Measurements from ENCODE around the gene CALM3.

Gene CALM3

DNA sequence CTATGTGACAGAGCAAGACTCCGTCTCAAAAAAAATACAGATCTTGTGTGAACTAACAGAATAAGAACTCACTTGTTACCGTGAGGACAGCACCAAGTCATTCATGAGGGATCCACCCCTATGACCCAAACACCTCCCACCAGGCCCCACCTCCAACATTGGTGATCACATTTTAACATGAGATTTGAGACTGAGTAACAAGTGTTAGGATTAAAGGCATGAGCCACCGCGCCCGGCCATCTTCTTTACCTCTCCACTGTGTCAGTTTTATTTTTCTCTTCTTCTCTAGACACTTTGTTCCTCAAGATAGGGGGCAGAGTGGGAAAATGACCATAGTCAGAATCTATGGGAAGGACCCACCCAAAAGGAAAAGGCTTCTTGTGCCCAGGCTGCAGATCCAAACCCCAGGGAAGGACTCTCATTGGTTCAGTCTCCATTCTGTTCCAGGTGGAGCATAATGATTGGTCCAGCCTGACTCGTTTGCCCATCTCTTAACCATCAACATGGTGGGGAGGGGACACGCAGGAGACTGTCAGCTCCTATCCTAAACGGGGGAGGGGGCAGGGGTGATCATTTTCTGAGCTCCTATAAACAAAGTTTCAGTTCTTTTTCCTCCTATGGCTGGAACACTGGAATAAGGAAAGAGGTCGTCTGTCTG is 1.3 kb upstream of the CALM3 start:
- DNase-seq, result no peak

DNA sequence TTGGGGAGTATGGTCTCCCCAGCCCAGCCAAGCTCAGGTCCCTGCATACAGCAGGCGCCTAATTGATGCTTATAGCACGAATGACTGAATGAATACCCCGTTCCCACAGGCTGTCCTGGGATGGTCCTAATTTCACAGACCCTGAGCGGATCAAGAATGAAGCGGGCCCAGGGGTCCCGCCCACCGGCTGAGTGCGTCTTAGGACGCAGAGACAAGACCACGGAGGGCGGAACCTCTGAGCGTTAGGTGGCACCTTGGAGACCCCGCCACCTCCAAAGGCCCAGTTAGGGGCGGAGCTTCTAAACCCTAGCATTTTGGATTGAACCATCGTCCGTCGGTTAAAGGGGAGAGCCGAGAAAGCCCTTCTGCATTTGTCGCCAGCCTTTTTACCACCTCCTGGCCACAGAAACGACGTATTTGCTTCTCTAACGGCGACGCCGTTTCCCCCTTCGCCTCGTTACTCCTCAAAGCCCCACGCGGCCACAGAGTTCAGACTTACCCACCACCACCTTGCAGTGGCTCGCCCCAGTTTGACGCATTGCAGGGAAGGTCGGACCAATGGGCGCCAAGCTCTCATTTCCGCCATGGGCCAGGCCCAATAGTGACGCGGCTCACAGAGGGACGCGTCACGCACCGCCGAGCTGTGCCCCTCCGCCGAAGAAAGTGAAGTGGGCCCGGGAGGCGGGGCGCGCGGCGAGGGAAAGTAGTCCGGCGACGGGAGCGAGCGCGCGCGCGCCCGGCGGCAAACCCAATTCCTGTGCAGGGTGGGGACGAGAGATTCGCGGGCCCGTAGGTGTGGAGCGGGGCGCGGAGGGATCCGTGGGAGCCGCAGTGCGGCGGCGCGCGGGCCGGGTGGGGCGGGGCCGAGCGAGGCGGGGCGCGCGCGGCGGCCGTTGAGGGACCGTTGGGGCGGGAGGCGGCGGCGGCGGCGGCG is 479 bp upstream of the CALM3 start:
- DNase-seq, result peak; percentile 76 to 100 (median 95)

DNA sequence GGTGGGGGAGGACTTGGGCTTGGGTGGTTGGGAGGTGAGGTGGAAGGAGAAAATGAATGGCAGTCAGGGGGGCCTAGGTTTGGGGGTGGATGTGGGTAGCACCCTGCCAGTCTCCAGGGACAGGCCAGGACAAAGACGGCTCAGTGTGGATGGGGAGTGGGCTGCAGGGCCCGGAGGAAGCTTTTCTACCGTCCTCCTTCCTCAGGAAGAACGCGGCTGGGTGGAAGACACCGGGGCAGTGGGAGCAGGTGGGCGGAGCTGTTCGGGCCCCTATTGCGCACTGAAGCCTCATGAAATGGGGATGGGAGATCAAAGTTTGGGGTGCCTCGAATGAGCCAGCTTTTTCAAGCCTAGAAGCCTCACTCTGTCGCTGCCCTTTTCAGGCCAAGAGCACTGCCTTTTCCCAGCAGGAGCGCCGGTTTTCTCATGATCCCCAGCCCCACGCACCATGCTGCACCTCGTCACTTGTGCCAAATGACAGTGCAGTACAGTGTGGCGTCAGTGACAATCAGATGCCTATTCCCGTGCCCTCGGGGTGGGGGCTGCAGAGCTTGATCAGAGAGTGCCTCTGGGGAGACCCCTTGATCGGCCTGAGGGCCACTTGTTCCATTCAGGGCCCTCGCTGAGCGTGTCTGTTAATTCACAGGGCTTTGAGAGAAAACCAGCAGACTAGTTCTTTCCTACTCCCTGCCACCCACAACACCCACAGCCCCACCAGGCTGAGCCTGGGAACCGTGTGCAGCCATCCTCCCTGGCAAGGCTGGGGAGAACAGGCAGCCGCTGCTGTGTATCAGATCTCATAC is 1.5 kb downstream of the CALM3 start:
- DNase-seq, result peak in 19 of 58 donors; percentile 16 to 69 (median 37)

DNA sequence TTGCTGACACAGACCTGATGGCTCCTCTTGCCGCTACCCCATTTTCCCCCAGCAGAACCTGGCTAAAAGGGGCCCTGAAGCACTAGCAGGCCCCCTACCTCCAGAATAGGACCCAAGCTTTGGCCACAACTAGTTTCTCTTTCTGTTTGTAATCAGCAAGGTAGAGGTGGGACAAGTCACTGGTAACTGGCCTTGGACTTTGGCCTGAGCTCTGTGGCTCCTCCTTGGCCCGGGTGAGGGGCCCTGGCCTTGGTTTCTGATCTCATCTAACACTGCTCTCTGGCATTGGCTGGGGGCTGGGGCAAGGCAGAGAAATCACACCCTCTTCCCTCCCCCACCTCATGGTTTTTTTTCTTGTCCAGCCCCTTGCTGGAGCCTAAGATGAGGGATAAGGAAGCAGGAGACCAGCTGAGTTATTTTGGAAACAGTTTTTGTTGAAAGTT is 2.1 kb downstream of the CALM3 start:
- no peak for DNase-seq

DNA sequence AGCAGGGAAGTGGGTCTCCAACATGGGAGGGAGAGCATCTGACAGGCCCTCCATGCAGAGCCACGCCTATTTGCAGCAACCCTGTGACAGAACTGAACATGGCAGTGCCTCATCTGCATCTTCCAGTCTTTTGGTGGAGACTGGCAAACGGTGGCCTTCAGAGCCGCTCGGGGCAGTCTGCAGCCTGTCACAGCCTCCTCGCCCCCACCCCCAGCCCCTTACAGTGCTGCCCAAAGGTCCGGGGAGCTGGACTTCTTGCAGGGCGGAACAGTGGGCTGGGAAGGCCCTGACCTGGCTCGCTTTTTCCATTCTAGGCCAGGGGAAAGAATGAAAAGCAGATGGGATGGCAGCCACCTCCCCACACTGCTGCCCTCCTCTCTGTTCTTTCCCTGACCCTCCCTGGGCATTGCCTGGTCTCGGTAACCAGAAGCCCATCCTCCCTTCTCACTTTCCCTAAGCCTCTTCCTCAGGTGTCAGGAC is 2.7 kb downstream of the CALM3 start:
- DNase-seq, result peak in 9 of 58 donors; percentile 5 to 51 (median 32)

DNA sequence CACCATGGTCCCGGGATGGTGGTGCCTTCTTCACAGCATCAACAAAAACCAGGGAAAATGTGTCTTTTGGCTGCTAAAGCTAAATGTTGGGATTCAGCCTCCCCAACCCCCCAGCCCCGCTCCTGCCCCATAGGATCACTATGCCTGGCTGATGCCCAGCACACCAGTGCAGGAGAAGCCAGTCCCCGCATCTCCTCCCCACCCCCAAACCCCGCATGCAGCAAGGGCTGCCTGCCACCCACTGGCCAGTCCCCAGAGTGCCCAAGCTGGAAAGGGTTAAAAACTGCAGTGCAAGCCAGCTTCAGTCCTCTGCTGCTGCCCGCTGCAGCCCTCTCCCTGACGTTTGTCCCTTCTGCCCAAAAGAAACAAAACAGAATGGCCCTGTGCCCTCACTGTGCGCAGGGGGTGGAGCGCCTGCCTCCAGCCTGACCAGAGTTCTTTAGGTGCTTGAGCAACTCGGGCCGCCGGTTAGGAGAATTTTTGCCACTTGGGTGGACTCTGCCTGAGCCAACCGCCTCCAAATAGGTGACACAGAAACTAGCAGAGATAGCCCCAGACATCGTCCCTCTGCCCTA is 3.7 kb downstream of the CALM3 start:
- DNase-seq, result peak in 37 of 58 donors; percentile 13 to 65 (median 39)

DNA sequence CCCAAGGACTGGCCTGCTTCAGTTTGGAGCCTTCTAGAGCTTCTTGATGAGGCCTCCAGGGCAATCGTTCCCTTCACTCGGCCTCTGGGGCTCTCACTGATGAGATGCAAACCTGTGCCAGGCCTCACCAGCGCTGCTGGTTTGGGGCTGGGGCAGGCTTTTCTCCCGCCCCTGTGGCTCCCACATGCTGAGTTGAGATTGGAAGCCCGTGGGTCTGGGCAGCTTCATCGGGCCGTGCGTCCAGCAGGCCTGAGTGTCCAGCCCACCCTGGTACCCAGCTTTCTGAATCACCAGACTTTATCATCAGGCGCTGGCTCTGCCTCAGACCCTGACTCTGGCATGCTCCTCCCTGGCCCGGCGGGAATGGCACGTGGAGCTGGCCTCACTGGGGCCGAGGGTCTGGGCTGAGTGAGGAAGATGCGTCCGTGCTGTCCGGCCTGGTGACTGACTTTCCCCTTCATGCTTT is 4.3 kb downstream of the CALM3 start:
- DNase-seq, result no peak

DNA sequence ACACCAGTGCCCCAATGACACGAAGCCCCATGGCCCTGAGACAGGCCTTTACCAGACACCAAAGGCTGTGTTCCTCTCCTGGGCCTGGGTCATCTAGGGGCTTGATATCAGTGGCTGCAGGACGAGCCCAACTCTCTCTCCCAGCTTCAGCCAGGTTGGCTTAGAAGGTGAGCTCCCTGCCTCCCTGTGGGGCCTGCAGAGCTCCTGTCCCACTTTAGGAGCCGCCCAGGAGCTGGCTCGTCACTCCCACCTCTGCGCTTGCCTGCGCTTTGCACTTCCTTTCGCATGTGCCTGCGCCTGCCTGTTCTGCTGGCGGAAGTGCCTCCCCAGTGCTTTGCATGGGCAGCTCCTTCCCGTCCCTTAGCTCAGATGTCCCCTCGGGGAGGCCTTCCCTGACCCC is 4.9 kb downstream of the CALM3 start:
- DNase-seq, result peak in 5 of 58 donors; percentile 6 to 30 (median 11)

DNA sequence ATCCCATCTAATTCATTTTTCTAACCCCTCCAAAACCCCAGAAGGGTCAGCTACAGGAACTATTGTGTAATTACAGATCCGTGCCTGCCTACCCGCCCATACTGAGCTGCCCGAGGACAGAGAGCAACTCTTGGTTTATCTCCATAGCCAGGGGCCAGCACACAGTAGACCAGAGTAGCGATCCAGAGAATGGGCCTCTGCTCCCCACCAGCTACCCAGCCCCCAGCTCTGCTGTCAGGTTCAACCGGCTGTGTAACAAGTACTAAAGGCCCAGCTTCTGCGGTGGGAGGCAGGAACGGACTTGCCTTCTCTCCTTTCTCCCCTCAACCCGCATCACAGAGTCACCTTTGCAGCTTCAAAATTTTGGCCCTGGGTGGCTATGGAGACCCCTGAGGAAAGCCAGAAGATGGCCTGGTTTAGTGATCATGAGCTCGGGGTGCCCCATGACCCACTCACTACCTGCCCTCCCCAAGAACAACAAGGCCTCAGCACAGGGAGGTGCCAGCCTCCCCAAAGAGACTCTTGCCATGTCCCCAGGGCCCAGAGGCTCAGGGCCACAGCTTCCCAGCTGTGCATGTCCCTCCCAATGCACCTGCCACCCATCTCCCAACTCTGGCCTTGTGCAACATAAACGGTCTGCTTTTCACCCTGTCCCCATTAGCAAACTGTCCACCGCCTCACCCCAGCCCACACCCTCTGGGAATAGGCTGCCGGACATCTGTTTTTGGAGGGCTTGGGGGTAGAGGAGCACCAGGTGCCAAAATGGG is 5.7 kb downstream of the CALM3 start:
- no peak for DNase-seq

DNA sequence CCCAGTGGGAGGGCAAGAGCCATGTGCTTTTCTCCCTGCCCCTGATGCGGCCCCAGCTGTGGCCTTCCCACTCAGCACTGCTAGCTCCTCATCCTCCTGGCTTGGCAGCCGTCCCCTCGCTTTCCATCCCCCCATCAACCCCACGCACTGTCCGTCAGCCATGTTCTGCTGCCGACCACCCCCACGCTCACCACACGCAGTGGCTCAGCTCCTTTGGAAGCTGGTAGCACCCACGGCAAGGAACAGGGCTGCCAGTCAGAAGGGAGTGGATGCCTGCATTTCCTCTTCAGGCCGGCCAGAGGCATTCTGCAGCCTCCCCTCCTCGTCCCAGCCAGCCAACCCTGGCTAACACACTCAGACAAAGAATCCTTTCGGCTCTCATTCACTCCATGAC is 6.3 kb downstream of the CALM3 start:
- peak in 42 of 58 donors; percentile 14 to 70 (median 43) for DNase-seq

DNA sequence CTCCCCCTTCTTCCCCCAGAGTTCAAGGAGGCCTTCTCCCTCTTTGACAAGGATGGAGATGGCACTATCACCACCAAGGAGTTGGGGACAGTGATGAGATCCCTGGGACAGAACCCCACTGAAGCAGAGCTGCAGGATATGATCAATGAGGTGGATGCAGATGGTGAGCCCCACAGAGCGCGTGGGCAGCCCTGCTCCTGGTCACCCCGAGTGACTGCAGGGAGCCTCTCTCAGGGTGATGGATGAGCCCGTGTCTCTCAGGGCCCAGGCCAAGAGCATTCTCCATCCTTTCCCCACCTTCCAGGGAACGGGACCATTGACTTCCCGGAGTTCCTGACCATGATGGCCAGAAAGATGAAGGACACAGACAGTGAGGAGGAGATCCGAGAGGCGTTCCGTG is 7.0 kb downstream of the CALM3 start:
- no peak for DNase-seq

DNA sequence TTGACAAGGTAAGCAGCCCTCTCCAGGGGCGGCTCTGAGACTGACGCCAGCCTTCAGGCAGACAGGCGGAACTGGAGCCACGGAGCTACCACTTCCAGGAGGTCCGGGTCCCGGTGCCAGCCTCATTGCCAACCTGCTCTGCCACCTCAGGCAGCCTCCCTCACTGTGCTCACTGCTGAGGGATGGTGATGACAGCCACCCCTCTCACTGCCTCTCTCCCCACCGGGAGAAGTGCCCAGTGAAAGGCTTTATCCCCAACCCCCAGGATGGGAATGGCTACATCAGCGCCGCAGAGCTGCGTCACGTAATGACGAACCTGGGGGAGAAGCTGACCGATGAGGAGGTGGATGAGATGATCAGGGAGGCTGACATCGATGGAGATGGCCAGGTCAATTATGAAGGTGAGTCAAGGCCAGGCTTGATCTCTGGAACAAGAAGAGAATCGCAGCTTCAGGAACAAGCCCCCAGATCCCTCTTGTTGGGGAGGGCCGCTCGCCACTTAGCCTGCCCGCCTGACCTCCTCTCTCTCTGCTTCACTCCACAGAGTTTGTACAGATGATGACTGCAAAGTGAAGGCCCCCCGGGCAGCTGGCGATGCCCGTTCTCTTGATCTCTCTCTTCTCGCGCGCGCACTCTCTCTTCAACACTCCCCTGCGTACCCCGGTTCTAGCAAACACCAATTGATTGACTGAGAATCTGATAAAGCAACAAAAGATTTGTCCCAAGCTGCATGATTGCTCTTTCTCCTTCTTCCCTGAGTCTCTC is 7.6 kb downstream of the CALM3 start:
- no peak for DNase-seq

DNA sequence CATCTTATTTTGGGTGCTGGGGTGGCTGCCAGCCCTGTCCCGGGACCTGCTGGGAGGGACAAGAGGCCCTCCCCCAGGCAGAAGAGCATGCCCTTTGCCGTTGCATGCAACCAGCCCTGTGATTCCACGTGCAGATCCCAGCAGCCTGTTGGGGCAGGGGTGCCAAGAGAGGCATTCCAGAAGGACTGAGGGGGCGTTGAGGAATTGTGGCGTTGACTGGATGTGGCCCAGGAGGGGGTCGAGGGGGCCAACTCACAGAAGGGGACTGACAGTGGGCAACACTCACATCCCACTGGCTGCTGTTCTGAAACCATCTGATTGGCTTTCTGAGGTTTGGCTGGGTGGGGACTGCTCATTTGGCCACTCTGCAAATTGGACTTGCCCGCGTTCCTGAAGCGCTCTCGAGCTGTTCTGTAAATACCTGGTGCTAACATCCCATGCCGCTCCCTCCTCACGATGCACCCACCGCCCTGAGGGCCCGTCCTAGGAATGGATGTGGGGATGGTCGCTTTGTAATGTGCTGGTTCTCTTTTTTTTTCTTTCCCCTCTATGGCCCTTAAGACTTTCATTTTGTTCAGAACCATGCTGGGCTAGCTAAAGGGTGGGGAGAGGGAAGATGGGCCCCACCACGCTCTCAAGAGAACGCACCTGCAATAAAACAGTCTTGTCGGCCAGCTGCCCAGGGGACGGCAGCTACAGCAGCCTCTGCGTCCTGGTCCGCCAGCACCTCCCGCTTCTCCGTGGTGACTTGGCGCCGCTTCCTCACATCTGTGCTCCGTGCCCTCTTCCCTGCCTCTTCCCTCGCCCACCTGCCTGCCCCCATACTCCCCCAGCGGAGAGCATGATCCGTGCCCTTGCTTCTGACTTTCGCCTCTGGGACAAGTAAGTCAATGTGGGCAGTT is 8.6 kb downstream of the CALM3 start:
- no peak for DNase-seq

DNA sequence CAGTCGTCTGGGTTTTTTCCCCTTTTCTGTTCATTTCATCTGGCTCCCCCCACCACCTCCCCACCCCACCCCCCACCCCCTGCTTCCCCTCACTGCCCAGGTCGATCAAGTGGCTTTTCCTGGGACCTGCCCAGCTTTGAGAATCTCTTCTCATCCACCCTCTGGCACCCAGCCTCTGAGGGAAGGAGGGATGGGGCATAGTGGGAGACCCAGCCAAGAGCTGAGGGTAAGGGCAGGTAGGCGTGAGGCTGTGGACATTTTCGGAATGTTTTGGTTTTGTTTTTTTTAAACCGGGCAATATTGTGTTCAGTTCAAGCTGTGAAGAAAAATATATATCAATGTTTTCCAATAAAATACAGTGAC is 9.3 kb downstream of the CALM3 start:
- no peak for DNase-seq

DNA sequence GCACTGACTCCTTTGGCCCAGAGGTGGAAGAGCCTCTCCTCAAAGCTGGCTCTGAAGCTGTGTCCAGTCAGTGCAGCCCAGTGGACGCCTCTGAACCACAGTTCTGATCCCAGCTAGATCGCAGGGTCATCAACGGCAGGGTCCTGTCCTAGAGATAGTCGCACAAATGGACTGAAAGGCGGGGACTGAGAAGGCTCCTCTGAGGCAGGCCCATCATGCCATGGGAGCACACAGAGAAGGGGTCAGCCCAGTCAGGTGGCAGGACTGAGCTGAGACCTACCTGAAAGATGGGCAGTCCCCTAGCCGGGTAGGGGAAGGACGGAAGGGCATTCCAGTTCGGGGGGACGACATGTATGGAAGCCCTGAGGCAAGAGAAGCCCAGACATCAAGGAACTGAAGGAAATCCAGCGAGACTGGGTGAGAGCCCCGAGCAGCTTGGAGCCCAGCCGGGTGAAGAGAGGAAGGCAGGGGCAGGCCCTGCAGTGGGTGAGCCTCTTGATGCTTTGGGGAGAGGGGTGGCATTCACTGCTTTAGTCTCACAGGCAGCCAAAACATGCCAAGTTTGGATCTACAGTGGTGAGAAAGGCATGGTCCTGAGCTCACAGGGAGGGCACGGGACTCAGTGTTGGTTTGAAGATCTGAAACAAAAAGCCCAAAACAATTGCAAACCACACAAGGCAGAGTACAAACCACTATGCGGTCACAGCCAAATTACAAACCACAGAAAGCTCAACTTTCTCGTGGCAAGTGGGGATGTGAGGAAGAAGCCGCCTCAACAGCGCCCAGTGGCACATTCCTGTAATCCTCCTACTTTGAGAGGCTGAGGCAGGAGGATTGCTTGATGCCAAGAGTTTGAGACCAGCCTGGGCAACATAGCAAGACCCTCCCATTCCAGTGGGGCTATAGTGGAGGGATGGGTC is 10.0 kb downstream of the CALM3 start:
- no peak for DNase-seq

DNA sequence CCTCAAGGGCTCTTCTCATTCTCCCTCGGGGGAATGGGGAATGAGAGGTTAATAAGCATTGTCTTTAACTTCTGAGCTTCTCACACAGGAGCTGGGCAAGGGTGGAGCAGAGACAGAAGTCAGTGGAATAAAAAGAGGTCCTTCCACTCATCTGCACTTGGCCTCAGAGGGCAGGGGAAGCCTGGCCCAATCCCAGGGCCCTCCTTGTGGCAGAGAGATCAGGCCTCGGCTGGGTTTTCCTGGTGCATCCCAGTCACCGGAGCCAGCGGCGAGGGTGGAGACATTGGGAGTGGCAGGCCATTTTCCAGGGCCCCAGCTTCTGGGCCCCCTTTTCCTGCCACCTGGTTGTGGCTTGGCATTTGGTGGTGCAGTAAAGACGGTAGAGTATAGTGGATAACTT is 10.6 kb downstream of the CALM3 start:
- no peak for DNase-seq

DNA sequence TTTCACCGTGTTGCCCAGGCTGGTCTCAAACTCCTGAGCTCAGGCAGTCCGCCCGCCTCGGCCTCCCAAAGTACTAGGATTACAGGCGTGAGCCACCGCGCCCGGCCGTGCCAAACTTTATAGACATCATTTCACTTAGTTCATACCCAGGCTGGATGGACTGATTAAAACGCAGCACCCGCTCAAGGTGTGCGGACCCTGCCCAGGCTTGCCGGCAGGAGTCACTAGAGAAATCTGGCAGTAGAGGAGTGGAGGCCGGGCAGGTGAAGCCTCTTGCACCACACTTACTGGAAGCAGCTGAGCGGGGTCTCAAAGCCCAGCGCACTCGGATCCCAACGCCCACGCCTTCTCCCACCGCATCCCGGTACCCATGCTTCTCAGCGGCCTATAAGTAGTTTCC is 12.4 kb downstream of the CALM3 start:
- DNase-seq, result no peak

Measured in anterior cingulate cortex (tissue), 58 donors.